B cell (primary cell): Measurements from ENCODE around the gene RPRM. TPM values are rescaled to one million over a fixed set of nuclear protein-coding genes. Genes with fewer than 3 reads are reported as not detected.
"Not testable (repeated sequence)": the region's sequence is repeated elsewhere in the genome, so short reads cannot be mapped to it uniquely, and the experiment has no call there.

Experiments used
- ATAC-seq: fragments of 200-7000 bp; cut with Tn5 transposase; one replicate; pipeline ENCODE4 v1.10.0; 2021; ENCODE audit warnings: low read depth, mild to moderate bottlenecking, moderate number of reproducible peaks, moderate library complexity
- CTCF ChIA-PET: fragments of 350-600 bp; sonication (Branson Sonifier 250); formaldehyde crosslinking; loops from one replicate; lab custom pipeline; 2021; ENCODE audit warnings: antibody characterized with exemption, inconsistent platforms; lab: Charles Lee
- POLR2A ChIA-PET: fragments of 350-600 bp; sonication (Branson Sonifier 250); formaldehyde crosslinking; loops from one replicate; lab custom pipeline; 2021; ENCODE audit warnings: antibody characterized with exemption; lab: Charles Lee
- DNase-seq: peaks from one replicate; pipeline ENCODE4 v3.0.0; 2013
- H2AFZ ChIP-seq: 2 replicates; pipeline ENCODE4 v1.6.1; 2012; ENCODE audit warnings: mild to moderate bottlenecking, low read depth, low read length; ENCODE audit not compliant: insufficient read depth, poor library complexity, severe bottlenecking
- H3K27ac ChIP-seq, 2 donors: 1 replicate in 1 of 2; 2 replicates in 1 of 2; pipeline ENCODE4 v1.5.1; 2012 to 2013; ENCODE audit warnings: low read length in 2 of 2, mild to moderate bottlenecking in 2 of 2, moderate library complexity in 1 of 2
- H3K27me3 ChIP-seq, 4 experiments: fragments of 200-600 bp in 1 of 4; sonication (generic) in 1 of 4; replicated peaks in 1 of 4; 1 replicate in 2 of 4; 2 replicates in 2 of 4; pipeline versions ENCODE4 v1.6.1 to v1.7.0; 2013 to 2016; ENCODE audit warnings: low read length in 3 of 4, mild to moderate bottlenecking in 2 of 4, mixed read lengths in 1 of 4, moderate library complexity in 1 of 4; ENCODE audit not compliant: insufficient read depth in 4 of 4, control insufficient read depth in 3 of 4; ENCODE audit errors: control extremely low read depth in 1 of 4
- H3K36me3 ChIP-seq, 2 experiments: replicated peaks in 1 of 2; 1 replicate in 1 of 2; 2 replicates in 1 of 2; pipeline versions ENCODE4 v1.6.1 to v1.7.1; 2013; ENCODE audit warnings: low read length in 1 of 2; ENCODE audit not compliant: insufficient read depth in 2 of 2, control insufficient read depth in 1 of 2; ENCODE audit errors: control extremely low read depth in 1 of 2, extremely low read depth in 1 of 2
- H3K4me1 ChIP-seq, 2 donors: fragments of 200-600 bp in 1 of 2; sonication (generic) in 1 of 2; 1 replicate in 1 of 2; 2 replicates in 1 of 2; pipeline versions ENCODE4 v1.5.1 to v1.6.1; 2013 to 2017; ENCODE audit warnings: low read length in 2 of 2; ENCODE audit not compliant: control insufficient read depth in 2 of 2, insufficient read depth in 2 of 2
- H3K4me2 ChIP-seq: replicated peaks from 2 replicates; pipeline ENCODE3; 2012; ENCODE audit warnings: mild to moderate bottlenecking, low read depth, low read length; ENCODE audit not compliant: poor library complexity, severe bottlenecking
- H3K4me3 ChIP-seq, 5 experiments: fragments of 200-600 bp in 1 of 5; sonication (generic) in 1 of 5; 1 replicate in 3 of 5; 2 replicates in 2 of 5; pipeline versions ENCODE4 v1.5.1 to v1.7.0; 2011 to 2016; ENCODE audit warnings: low read length in 4 of 5, mild to moderate bottlenecking in 4 of 5, low read depth in 2 of 5, control low read depth in 1 of 5, moderate library complexity in 1 of 5; ENCODE audit not compliant: insufficient read depth in 1 of 5; ENCODE audit errors: control extremely low read depth in 1 of 5, extremely low read depth in 1 of 5
- H3K79me2 ChIP-seq: fragments of 200-600 bp; sonication (generic); one replicate; pipeline ENCODE4 v1.6.0; 2016; ENCODE audit warnings: low read length; ENCODE audit not compliant: control insufficient read depth, insufficient read depth
- H3K9ac ChIP-seq: fragments of 200-600 bp; sonication (generic); 2 replicates; pipeline ENCODE4 v1.6.1; 2017; ENCODE audit warnings: mild to moderate bottlenecking, low read length, moderate library complexity
- H3K9me3 ChIP-seq, 3 donors: one replicate each; pipeline versions ENCODE4 v1.6.1 to v1.7.1; 2013; ENCODE audit warnings: low read length in 2 of 3; ENCODE audit not compliant: control insufficient read depth in 2 of 3, insufficient read depth in 1 of 3; ENCODE audit errors: control extremely low read depth in 1 of 3
- H4K20me1 ChIP-seq: 2 replicates; pipeline ENCODE4 v1.6.0; 2012; ENCODE audit warnings: mild to moderate bottlenecking, low read length; ENCODE audit not compliant: insufficient read depth, control insufficient read depth, poor library complexity, severe bottlenecking
- H3K27ac Mint-ChIP-seq: one replicate; pipeline ENCODE4 v1.8.0; 2021; ENCODE audit warnings: mixed read lengths
- H3K27me3 Mint-ChIP-seq: one replicate; pipeline ENCODE4 v1.8.0; 2021; ENCODE audit warnings: mixed read lengths
- H3K4me1 Mint-ChIP-seq: one replicate; pipeline ENCODE4 v1.8.0; 2021; ENCODE audit warnings: mixed read lengths
- H3K4me3 Mint-ChIP-seq: one replicate; pipeline ENCODE4 v1.8.0; 2021; ENCODE audit warnings: mixed read lengths
- H3K9me3 Mint-ChIP-seq: one replicate; pipeline ENCODE4 v1.8.0; 2022; ENCODE audit warnings: mixed read lengths; ENCODE audit not compliant: insufficient read depth
- EZH2 ChIP-seq: IDR thresholded peaks from 2 replicates; pipeline ENCODE4 v1.6.1; 2012; ENCODE audit warnings: borderline replicate concordance, low read depth, mild to moderate bottlenecking, moderate library complexity, low read length; ENCODE audit not compliant: insufficient read depth, poor library complexity, severe bottlenecking
- WGBS: methylation state at CpG from one replicate; pipeline ENCODE4 v1.1.5; 2013; ENCODE audit warnings: missing lambda C conversion rate; ENCODE audit not compliant: insufficient coverage; 5-methylcytosine and 5-hydroxymethylcytosine counted together
- intact Hi-C: fragments of 100-400 bp; cut with micrococcal nuclease; formaldehyde crosslinking; loops from one replicate; pipeline ENCODE4 v1.10.0; 2022
- polyA plus RNA-seq: library from polyadenylated mRNA; depleted of rRNA; stranded (reverse); fragments of >200 nt; gene quantifications from 2 replicates; pipeline ENCODE4 v1.2.3, GENCODE V29; 2012
- total RNA-seq, 2 donors: library from RNA; stranded (reverse); fragments of 120-200 nt in 1 of 2; gene quantifications; 1 replicate in 1 of 2; 2 replicates in 1 of 2; pipeline versions ENCODE4 v1.2.3 to v1.2.4, GENCODE V29; 2013 to 2022
- TF ChIP-seq, protein P1 (sequence below): fragments of 200-600 bp; IDR thresholded peaks from one replicate; pipeline ENCODE4 v1.8.0; 2022; ENCODE audit warnings: antibody characterized with exemption, mild to moderate bottlenecking

The RPRM gene
- total and polyA plus RNA-seq, 2 donors (not counting 1 experiment from before 2014, with no cell fraction given) = not detected

DNA sequence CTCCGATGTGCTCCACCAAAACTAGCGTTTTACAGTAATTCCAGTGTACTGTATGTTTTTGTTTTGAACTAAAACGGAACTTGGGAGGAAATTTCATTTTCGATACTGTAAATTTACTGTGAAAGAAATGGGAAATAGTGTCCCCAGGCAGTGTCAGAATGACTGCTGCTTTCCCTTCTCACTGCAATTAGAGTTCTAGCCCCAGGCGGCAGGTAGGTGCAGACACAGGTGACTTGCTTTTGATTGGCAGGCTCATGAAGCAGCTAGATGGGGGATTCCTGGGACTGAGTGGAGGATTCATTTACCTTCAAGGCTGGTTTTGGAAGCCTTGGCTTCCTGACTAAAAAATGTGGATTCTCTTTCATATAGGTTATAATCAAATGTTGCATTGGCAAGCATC is 27.0 kb downstream of the RPRM start:
- no peak overlapping the region for H3K4me3 ChIP-seq
- no peak overlapping the region for H3K4me2 ChIP-seq
- H4K20me1 ChIP-seq = no peaks in the 10 kb centered on the region
- H3K79me2 ChIP-seq = no peaks in the 10 kb centered on the region
- H3K27me3 Mint-ChIP-seq = peaks cover 3% of the 10 kb centered on the region
- H3K9me3 Mint-ChIP-seq = no peaks in the 10 kb centered on the region
- POLR2A ChIA-PET = no interaction called here
- H3K27me3 ChIP-seq = no peaks in the 10 kb centered on the region
- no peaks in the 10 kb centered on the region for H3K4me1 Mint-ChIP-seq
- peaks cover 0 to 4% (median 0%) of the 10 kb centered on the region in 3 donors for H3K9me3 ChIP-seq
- H3K4me3 Mint-ChIP-seq = no peak overlapping the region
- intact Hi-C loops = no loop called here
- H3K4me1 ChIP-seq = no peaks in the 10 kb centered on the region
- no peak for DNase-seq
- no peaks in the 10 kb centered on the region for H3K36me3 ChIP-seq
- TF ChIP-seq EZH2 = no peak
- TF ChIP-seq, protein P1, sequence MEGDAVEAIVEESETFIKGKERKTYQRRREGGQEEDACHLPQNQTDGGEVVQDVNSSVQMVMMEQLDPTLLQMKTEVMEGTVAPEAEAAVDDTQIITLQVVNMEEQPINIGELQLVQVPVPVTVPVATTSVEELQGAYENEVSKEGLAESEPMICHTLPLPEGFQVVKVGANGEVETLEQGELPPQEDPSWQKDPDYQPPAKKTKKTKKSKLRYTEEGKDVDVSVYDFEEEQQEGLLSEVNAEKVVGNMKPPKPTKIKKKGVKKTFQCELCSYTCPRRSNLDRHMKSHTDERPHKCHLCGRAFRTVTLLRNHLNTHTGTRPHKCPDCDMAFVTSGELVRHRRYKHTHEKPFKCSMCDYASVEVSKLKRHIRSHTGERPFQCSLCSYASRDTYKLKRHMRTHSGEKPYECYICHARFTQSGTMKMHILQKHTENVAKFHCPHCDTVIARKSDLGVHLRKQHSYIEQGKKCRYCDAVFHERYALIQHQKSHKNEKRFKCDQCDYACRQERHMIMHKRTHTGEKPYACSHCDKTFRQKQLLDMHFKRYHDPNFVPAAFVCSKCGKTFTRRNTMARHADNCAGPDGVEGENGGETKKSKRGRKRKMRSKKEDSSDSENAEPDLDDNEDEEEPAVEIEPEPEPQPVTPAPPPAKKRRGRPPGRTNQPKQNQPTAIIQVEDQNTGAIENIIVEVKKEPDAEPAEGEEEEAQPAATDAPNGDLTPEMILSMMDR = no peak
- ATAC-seq = no peak
- H2AFZ ChIP-seq = no peak overlapping the region
- no peak overlapping the region for H3K27ac ChIP-seq
- H3K27ac Mint-ChIP-seq = no peak overlapping the region
- CTCF ChIA-PET = no interaction called here
- H3K9ac ChIP-seq = no peak overlapping the region
- 70% methylated on average over 2 of the region's 5 CpGs for WGBS

DNA sequence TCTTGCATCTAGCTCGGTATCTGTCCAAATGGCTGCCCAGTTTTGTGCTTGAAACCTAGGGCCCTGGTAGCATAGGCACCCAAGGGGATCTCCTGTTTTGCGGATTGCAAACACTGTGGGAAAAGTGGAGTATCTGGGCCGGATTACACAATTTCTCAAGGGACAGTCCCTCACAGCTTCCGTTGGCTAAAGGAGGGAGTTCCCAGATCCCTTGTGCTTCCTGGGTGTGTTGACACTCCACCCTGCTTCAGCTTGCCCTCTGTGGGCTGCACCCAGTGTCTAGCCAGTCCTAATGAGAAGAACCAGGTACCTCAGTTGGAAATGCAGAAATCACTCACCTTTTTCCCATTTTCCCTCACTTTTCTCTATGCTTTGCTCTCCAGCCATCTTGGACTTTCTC is 35.5 kb downstream of the RPRM start:
- Histone ChIP-seq H3K36me3 (no peaks in the 10 kb centered on the region), H3K79me2 (no peaks in the 10 kb centered on the region), H3K9ac (no peak overlapping the region), H3K4me1 (no peaks in the 10 kb centered on the region), H3K9me3 (peaks cover 0 to 9% (median 0%) of the 10 kb centered on the region in 3 donors), H2AFZ (no peak overlapping the region), H4K20me1 (no peaks in the 10 kb centered on the region), H3K4me2 (no peak overlapping the region), H3K27me3 (no peaks in the 10 kb centered on the region), H3K27ac (no peak overlapping the region), H3K4me3 (no peak overlapping the region)
- no peak for TF ChIP-seq EZH2
- TF ChIP-seq, protein P1 = no peak
- ChIA-PET CTCF (no interaction called here), POLR2A (no interaction called here)
- H3K27ac Mint-ChIP-seq = no peak overlapping the region
- ATAC-seq = no peak
- H3K4me1 Mint-ChIP-seq = no peaks in the 10 kb centered on the region
- peaks cover 3% of the 10 kb centered on the region for H3K27me3 Mint-ChIP-seq
- no peak overlapping the region for H3K4me3 Mint-ChIP-seq
- H3K9me3 Mint-ChIP-seq = peaks cover 4% of the 10 kb centered on the region
- intact Hi-C loops = no loop called here
- WGBS = 74% methylated on average over 2 of the region's 4 CpGs
- no peak for DNase-seq

DNA sequence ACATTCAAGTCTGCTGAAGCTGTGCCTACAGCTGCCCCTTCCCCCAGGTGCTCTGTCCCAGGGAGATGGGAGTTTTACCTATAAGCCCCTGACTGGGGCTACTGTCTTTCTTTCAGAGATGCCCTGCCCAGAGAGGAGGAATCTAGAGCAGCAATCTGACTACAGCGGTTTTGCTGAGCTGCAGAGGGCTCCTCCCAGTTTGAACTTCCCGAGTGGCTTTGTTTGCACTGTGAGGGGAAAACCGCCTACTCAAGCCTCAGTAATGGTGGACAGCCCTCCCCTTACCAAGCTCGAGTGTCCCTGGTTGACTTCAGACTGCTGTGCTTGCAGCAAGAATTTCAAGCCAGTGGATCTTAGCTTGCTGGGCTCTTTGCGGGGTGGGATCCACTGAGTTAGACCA is 35.9 kb downstream of the RPRM start:
- H3K27me3 Mint-ChIP-seq, H3K27ac ChIP-seq, H3K4me1 Mint-ChIP-seq, H3K9me3 ChIP-seq, H3K4me1 ChIP-seq, H3K4me3 Mint-ChIP-seq, H3K36me3 ChIP-seq, H3K27ac Mint-ChIP-seq, POLR2A ChIA-PET, H3K9ac ChIP-seq, H3K27me3 ChIP-seq, H3K9me3 Mint-ChIP-seq, intact Hi-C loops, CTCF ChIA-PET, H3K79me2 ChIP-seq, H4K20me1 ChIP-seq, H2AFZ ChIP-seq, H3K4me2 ChIP-seq, ATAC-seq, H3K4me3 ChIP-seq, DNase-seq: not testable (repeated sequence)
- 87% methylated on average over 5 of the region's 5 CpGs for WGBS
